ENCODE results near the gene NFIA.

- TF ChIP-seq CTCF (IDR thresholded peaks at IDR 0.05; ENCODE audit: low read length) = no peak
- TF ChIP-seq EZH2 (optimal IDR thresholded peaks at IDR 0.05; ENCODE audit: low read depth, low read length) = no peak
Measured at GRCh38 chr1:61278966-61279365, 196.6 kb downstream of the NFIA start.
